ENCODE data around the gene DYNC1I2.
"Not testable (repeated sequence)": the region's sequence is repeated elsewhere in the genome, so short reads cannot be mapped to it uniquely, and the experiment has no call there.

DNA sequence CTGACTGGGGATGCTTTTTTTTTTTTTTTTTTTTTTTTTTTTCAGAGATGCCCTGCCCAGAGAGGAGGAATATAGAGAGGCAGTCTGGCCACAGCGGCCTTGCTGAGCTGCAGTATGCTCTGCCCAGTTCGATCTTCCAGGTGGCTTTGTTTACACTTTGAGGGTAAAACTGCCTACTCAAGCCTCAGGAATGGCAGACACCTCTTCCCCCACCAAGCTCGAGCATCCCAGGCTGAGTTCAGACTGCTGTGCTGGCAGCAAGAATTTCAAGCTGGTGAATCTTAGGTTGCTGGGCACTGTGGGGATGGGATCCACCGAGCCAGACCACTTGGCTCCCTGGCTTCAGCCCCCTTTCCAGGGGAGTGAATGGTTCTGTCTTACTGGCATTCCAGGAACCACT lies 73.9 kb downstream of the DYNC1I2 start:
- TF ChIP-seq, protein P1, sequence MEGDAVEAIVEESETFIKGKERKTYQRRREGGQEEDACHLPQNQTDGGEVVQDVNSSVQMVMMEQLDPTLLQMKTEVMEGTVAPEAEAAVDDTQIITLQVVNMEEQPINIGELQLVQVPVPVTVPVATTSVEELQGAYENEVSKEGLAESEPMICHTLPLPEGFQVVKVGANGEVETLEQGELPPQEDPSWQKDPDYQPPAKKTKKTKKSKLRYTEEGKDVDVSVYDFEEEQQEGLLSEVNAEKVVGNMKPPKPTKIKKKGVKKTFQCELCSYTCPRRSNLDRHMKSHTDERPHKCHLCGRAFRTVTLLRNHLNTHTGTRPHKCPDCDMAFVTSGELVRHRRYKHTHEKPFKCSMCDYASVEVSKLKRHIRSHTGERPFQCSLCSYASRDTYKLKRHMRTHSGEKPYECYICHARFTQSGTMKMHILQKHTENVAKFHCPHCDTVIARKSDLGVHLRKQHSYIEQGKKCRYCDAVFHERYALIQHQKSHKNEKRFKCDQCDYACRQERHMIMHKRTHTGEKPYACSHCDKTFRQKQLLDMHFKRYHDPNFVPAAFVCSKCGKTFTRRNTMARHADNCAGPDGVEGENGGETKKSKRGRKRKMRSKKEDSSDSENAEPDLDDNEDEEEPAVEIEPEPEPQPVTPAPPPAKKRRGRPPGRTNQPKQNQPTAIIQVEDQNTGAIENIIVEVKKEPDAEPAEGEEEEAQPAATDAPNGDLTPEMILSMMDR (conservative IDR thresholded peaks at IDR 0.05 in 1 of 2, IDR thresholded peaks at IDR 0.05 in 1 of 2; ENCODE audit: low read depth in 1 of 2, low read length in 2 of 2) = not testable (repeated sequence)
- TF ChIP-seq EZH2 (IDR thresholded peaks at IDR 0.05; ENCODE audit: low read length, missing control alignments) = not testable (repeated sequence)
